ENCODE measurements around the gene PABPN1L.

The PABPN1L gene

GRCh38 chr16:88906535-88907105 lies 40.2 kb upstream of the PABPN1L start:
- FAIRE-seq, result no peak
- no peak for TF ChIP-seq POLR2A (IDR thresholded peaks at IDR 0.05; ENCODE audit: low read depth, low read length)
- DNase-seq (ENCODE audit: insufficient read length, low spot score), result no peak

- no peak for FAIRE-seq
- DNase-seq (ENCODE audit: insufficient read length, low spot score), result no peak
- TF ChIP-seq POLR2A (IDR thresholded peaks at IDR 0.05; ENCODE audit: low read depth, low read length), result no peak
Measured at GRCh38 chr16:88906020-88906419, 39.6 kb upstream of the PABPN1L start.

- no peak for TF ChIP-seq POLR2A (IDR thresholded peaks at IDR 0.05; ENCODE audit: low read depth, low read length)
- FAIRE-seq, result no peak
- DNase-seq (ENCODE audit: insufficient read length, low spot score), result peak; percentile 51
Measured at GRCh38 chr16:88905563-88905962, 39.1 kb upstream of the PABPN1L start.

GRCh38 chr16:88904676-88905365 lies 38.4 kb upstream of the PABPN1L start:
- TF ChIP-seq POLR2A (IDR thresholded peaks at IDR 0.05; ENCODE audit: low read depth, low read length), result no peak
- DNase-seq (ENCODE audit: insufficient read length, low spot score) (no peak), FAIRE-seq (no peak)

GRCh38 chr16:88903267-88903666 lies 36.8 kb upstream of the PABPN1L start:
- FAIRE-seq, result no peak

GRCh38 chr16:88902744-88903143 lies 36.3 kb upstream of the PABPN1L start:
- FAIRE-seq (no peak), DNase-seq (ENCODE audit: insufficient read length, low spot score) (no peak)
- no peak for TF ChIP-seq POLR2A (IDR thresholded peaks at IDR 0.05; ENCODE audit: low read depth, low read length)

More at GRCh38 chr16:88903267-88903666, 36.8 kb upstream of the PABPN1L start:
- DNase-seq (ENCODE audit: insufficient read length, low spot score), result no peak
- no peak for TF ChIP-seq POLR2A (IDR thresholded peaks at IDR 0.05; ENCODE audit: low read depth, low read length)

GRCh38 chr16:88901718-88902337 lies 35.4 kb upstream of the PABPN1L start:
- DNase-seq (ENCODE audit: insufficient read length, low spot score) (no peak), FAIRE-seq (no peak)
- TF ChIP-seq POLR2A (IDR thresholded peaks at IDR 0.05; ENCODE audit: low read depth, low read length), result no peak

- TF ChIP-seq POLR2A (IDR thresholded peaks at IDR 0.05; ENCODE audit: low read depth, low read length), result no peak
- DNase-seq (ENCODE audit: insufficient read length, low spot score) (no peak), FAIRE-seq (no peak)
Measured at GRCh38 chr16:88900662-88901052, 34.2 kb upstream of the PABPN1L start.

- no peak for DNase-seq (ENCODE audit: insufficient read length, low spot score)
- no peak for TF ChIP-seq POLR2A (IDR thresholded peaks at IDR 0.05; ENCODE audit: low read depth, low read length)
- FAIRE-seq, result no peak
Measured at GRCh38 chr16:88899901-88900661, 33.6 kb upstream of the PABPN1L start.

- no peak for FAIRE-seq
Measured at GRCh38 chr16:88897696-88898425, 31.4 kb upstream of the PABPN1L start.

GRCh38 chr16:88896238-88897070 lies 30.0 kb upstream of the PABPN1L start:
- no peak for DNase-seq (ENCODE audit: insufficient read length, low spot score)
- TF ChIP-seq POLR2A (IDR thresholded peaks at IDR 0.05; ENCODE audit: low read depth, low read length), result no peak
- FAIRE-seq, result no peak

More at GRCh38 chr16:88897696-88898425, 31.4 kb upstream of the PABPN1L start:
- no peak for TF ChIP-seq POLR2A (IDR thresholded peaks at IDR 0.05; ENCODE audit: low read depth, low read length)
- DNase-seq (ENCODE audit: insufficient read length, low spot score), result no peak

- TF ChIP-seq POLR2A (IDR thresholded peaks at IDR 0.05; ENCODE audit: low read depth, low read length), result no peak
- FAIRE-seq, result no peak
Measured at GRCh38 chr16:88895335-88895734, 28.9 kb upstream of the PABPN1L start.

More at GRCh38 chr16:88895335-88895734, 28.9 kb upstream of the PABPN1L start:
- no peak for DNase-seq (ENCODE audit: insufficient read length, low spot score)

All from H54 (cell line).